NCI-H345 (cell line): ENCODE measurements around the gene SLC7A1.

Experiments
- DNase-seq: peaks from one replicate; lab custom pipeline; 2025; lab: John Stamatoyannopoulos, UW

The SLC7A1 gene

DNA sequence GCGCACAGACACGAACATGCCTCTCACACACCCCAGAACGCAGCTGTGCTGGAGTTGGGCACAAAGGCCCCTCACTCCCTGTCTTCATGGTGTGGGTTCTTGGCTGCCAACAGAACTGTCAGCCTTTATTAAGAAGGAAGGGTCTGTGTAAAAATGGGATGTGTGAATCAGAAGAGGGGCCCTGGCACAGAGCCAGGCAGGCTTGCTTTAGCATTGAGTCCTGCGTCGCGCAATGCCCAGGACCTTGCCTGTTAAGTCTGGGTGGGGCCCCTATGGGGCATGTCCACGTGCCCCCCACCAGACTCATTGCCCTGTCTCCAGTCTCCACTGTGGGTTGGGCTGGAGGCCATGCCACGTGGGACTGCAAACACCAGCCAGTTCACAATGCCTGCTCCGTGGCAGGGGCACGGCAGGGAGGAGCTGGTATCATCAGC lies 84.8 kb downstream of the SLC7A1 start:
- DNase-seq = no peak

DNA sequence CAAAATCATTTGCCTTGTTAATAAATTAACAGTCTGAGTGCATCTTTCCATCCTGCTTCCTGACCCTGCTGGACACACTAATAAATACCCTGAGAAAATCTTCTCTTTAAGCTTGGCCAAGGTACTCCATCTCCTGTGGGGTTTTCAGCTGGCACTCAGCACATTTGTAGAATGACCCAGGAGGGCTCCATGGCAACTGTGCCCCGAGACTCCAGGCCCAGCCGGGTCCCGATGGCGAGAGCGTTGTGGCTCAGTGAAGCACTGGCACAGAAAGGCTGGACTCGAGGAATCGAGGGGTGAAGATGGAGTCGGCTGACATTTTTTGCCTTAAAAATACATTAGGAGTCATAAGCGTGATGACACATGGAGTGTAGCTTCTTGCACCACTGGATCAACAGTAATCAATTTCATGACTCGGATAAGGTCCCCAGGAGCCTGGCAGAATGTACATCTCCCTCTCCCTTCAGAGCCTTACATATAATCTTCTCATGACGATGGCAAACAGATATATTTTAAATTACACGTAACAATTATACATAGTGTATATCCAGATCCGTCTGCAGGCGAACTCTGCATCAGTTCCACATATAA lies 85.4 kb downstream of the SLC7A1 start:
- no peak for DNase-seq

DNA sequence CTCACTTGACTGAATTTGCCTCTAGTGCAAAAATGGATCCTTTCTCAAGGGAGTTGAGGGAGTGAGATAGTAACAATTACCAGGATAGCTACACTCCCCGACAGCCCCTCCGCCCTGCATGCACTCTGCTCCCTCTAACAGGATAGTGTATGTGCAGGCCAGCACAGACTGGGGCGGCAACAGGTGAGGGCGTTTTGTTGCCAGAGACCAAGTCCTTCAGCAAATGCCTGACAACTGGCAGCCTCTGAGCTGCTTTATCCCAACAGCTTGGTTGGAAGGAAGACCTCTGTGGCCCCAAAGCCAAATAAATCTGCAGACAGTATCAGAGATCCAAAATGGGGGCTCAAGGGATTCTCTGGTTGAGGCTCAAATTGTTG lies 86.6 kb downstream of the SLC7A1 start:
- DNase-seq = no peak

DNA sequence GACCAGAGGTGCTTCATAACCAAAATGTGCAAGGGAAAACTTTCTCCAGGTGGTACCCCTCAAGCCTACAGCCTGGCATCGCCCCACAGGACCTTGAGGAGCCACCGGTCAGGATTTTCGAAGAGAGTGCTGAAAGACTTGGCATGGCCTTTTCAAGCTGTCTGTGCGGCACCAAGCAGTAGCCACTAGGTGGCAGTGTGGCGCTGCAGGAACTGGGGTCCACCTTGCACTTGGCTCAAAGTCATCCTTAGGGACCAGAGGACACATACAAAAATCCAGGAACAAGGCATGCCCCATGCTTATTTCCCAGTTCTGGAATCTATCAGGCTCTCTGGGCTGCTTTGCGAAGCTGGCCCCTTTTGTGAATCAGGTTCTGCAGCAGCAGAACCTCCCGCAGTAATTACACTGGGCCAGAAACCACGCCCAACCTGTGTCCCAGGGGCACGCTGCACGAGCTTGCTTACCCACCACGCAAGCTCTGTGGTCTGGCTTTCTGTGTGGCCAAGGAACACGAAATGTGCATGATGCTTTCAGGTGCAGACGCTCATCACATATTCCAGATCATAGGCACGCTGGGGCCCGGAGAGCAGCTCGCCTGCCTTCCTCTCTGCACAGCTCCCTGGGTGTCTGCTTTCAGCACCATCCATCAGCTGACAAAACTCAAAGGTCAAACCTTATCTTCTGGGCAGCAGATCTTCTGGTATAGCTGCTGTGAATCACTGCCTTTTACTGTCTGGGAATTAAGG lies 87.2 kb downstream of the SLC7A1 start:
- peak; percentile 74 for DNase-seq

DNA sequence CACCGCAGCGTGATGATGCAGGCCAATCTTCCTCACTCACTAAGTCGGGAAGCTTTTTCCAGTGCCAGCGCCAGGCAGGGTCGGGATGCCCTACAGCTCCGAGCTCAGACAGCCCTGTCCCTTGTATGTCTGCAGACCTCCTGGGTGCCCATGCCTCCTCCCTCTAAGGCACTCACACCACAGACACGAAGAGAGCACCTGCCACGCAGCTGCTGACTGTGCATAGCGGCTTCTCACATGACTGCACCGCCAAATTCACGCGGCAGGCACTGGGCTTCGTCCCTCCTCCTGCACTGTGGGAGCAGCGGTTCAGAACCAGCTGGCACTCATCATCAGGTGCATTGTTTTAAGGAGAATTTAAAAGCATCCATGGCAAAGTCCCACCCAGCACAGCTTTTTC lies 88.1 kb downstream of the SLC7A1 start:
- DNase-seq = peak; percentile 68

DNA sequence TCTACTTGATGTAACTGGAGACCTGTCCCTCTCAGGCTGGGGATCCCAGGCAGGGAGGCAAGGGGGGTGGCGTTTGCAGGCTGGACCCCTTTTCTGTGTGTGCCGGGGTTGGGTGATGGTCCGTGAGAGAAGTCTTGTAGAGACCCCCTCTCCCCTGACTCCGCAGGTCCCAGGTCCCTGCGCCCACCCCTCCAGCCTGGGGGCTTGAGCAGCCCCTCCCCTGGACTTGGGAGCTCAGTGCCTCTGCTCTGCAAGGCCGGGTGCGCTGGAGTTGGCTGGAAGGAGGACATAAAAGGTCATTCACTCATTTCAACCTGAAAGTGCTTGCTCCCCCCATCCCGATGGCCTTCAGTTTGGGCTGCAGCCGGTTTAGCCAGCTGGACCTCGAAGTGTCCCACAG lies 89.5 kb downstream of the SLC7A1 start:
- DNase-seq = no peak

DNA sequence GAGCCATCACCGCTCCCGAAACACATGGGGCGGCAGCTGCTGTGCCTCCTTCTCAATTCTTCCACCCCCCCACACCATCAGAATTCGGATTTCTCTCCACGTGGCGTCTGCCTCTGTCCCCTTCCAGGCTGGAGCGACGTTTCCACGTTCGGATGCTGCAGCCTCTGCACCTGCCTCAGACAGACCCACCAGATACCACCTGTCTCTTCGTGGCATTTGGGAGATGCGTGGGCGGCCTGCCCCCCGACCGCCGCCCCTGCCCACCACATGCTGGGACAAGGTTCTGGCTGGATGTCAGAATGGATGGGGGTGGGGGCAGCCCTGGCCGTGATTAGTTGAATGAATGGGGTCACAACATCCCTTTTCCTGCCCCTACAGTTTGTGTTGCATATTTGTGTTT lies 90.0 kb downstream of the SLC7A1 start:
- no peak for DNase-seq

DNA sequence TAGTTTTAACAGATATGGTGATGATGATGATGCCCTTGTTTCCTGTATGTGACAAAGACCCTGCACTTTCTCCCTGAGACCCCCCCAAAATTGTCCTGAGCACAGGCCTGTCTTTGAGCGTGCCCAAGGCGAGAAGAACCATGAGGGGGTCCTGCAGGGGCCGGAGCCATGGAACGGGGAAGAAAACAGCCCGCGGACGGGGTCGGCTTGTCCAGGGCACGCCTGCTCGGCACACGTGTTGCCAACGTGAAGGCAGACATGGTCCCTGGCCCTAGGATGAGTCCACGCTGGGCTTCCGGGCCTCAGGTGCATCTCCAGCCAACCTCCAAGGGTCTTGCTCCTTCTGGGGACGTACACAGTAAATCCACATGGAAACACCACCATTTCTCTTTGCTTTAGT lies 90.8 kb downstream of the SLC7A1 start:
- DNase-seq = no peak

DNA sequence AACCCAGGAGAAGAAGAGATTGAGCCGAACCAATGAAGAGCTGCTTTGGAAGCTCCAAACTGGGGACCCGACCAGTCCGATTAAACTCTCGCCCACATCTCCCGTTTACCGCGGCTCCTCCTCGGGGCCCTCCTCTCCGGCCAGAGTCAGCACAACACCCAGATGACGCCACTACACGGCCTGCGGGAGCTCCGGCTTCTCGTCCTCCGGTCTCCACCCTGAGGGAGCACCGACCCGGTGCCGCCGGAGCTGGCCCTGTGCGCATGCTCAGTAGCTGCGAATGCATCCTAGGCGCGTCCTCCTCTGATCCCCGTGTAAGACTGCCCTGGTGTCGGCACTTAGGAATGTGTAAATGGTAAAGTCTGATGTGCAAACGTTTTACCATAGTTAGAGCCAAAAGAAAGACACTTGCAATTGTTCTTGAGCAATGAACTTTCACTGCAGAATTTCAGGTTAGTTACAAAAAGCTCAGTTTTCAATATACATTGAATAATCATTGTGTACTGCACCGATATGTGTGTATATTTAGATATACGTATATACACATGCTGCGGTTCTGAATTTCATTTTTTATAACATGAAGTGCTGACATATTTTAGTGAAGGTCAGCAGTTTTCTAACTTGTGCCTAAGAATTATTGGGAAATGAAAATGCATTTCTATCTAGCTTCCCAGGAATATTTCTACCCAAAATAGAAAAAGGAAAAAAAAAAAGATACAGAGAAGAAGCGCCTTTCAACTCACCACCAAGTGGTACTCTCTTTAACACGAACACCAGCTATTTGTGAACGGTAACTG lies 92.2 kb downstream of the SLC7A1 start:
- no peak for DNase-seq

DNA sequence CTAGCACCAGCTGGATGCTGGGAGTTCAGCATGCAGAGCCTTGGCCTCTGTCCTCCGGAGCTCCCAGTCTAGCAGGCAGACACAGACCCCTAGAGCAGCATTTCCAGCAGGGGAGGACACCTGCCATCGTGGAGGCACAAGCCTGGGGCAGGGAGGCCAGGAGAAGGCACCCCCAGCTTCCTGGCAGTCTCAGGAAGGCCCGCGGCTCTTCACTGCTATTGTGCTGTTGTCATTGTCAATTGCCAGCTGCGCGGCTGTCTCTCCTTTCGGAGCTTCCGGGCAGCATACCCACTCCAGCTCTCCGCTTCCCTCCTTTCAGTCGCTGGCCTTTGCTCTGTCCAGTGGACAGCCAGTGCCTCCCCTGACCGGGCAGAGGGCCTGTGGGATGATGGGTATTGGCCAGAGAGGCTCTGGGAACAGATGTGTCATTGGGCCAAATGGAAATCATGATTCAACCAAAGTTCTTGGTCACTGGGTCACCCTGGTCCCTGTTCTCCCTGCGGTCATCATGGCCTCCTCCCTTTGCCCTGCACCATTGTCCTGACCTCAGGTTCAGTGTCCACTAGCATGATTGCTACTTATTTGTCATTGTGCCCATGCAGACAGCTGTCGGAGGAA lies 93.0 kb downstream of the SLC7A1 start:
- no peak for DNase-seq

DNA sequence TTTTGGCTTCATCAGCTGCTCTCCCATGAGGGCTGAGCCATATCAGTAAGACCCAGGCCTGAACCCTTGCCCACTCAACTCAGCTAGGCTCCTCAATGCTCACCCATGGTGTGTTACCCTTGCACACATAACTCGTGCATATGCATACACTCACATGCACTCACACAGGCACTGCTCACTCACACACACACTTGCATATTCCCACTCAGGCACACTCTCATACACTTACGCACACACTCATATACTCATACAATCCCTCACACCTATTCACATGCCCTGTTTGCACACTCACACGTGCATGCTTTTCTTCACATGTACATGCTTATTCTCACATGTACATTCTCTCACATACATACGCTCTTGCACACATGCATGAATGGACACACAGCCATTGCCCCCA lies 93.8 kb downstream of the SLC7A1 start:
- DNase-seq = no peak

DNA sequence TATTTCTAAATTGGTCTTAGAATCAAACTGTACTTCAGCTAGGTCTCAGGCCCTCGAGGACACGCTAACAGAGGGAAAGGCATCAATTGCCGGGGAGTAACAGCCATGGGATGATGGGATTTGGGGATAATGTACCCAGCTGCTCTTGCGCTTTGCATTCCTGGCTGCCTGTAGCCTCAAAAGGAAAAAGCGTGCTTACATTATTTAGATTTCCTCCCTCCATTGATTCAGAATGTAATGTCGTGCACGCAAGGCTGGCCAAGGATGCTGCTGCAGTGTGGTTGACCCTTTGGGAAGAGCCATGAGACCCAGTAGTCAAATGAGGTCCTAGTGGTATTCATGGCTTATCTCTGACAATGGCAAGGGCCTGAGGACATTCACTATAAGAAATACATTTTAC lies 95.1 kb downstream of the SLC7A1 start:
- DNase-seq = no peak

DNA sequence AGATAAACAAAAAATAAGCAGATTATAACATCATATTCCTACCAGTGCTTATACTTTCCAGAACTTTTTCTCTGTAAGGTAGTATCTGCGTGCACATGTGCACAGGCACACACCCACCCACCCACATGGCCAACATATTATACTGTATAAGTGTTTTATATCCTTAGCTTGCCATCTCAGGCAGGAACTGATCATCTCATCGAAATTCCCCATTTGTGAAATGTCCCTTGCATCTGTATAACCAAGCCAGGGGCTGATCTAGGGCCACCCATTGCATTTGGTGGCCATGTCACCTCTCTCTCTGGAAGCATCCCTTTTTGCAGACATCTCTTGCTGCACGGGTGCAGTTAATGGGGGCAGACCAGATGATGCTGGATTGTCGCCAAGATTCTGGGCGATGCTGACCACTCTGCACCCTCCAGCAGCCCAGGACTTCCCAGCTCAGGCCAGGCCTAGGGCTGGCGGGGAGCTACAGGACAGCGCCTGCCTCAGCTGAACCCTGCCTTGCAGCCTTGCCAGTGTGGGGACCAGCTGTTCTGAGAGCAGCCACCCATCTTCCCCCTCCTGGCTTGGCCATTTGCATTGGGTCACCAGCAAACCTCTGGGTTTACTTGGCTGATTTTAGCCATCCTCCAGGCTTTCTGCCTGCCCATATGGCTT lies 95.9 kb downstream of the SLC7A1 start:
- no peak for DNase-seq

DNA sequence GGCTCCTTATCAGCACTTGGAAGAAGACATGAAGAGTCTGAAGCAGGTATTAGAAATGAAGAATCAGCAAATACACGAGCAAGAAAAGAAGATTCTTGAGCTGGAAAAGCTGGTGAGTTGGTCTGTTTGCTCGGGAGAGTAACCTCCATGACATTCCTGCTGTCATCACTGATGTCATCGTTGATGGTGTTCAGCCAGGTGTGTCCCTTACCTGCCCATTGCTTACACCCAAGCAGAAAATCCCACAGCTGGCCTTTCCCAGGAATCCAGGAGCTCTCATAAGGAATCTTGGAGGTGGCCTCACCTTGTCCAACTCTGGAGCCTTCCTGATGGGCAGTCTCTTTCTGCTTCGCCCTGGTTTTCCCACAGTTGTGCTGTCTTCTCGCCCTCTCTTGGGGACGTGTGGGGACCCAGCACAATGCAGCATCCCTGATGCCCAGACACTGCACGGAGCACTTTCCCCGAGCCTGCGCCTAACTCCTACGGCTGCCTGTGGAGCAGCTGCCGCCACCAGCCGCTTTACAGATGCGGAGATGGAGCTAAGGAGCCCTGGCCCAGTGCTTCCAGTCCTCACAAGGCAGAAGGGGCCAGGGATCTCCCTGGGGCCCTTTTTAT lies 97.0 kb downstream of the SLC7A1 start:
- no peak for DNase-seq

DNA sequence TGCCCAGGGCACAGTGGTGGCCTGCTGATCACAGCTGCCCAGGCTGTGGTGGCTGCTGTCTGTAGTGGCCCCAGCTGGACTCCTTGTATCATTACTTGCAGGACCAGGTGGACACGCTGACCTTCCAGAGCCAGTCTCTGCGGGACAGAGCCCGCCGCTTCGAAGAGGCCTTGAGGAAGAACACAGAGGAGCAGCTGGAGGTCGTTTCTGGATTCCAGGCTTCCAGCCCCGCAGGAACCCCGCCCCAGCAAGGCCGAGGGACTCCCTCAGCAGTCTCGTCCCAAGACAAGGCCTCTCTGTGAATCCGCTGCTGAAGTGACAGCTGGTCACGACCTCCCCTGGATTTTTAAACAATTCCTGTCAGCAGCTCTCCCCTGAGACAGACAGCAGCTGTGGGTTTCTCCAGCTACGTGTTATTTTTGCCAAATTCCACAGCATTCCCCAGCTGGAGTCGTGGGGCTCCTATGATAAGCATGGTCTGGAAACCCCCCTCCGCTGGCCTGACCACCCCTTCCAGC lies 98.3 kb downstream of the SLC7A1 start:
- no peak for DNase-seq

DNA sequence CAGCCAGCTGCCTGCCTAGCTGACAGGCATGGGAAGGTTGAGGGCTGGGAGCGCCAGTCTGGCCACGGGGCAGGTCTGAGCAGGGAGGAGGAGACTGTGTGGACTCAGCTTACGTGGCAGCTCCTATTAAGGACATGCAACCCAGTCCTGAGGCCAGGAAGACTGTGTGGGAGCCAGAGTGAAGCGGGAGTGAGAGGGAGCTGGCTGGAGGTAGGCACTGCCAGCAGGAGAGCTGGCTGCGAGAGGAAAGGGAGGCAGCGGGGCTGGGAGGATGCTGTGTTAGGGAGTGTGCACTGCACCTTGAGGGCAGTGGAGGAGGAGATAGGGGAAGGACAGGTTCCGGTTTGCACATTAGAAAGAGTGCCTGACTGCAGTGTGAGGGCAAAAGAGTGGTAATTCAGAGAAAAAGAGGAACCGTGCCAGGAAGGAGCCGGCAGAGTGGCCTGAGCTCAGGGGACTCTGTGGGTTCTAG lies 99.2 kb downstream of the SLC7A1 start:
- no peak for DNase-seq

DNA sequence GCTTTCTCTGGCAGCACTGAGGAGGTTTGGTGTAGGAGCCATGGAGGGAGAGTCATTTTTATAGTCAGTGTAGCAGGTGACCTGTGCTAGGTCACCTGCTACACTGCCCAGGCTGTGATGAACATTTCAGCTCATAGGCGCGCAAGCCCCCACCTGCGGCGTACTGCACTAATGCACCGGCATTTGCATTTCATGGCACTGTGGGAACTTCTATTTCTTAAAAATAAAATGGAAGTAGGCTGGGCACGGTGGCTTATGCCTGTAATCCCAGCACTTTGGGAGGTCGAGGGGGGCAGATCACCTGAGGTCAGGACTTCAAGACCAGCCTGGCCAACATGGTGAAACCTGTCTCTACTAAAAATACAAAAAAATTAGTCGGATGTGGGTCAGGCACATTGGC lies 101.0 kb downstream of the SLC7A1 start:
- no peak for DNase-seq

DNA sequence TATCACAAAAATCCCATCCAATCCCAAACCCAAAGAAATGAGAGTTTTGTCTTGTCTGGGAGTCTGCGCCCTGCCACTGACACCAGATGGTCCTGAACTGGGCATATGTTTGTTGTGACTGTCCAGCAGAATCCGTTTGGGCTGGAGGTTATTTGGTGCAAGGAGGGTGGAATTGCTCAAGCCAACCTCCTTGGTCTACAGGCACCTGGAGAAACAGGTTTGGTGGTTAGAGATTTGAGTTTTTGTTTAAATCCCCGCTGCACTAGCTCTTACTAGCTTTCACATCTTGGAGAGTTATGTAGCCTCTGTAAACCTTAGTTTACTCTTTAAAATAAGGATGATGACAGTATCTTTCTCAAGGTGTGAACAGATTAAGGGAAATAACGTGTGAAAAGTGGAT lies 101.7 kb downstream of the SLC7A1 start:
- DNase-seq = no peak

DNA sequence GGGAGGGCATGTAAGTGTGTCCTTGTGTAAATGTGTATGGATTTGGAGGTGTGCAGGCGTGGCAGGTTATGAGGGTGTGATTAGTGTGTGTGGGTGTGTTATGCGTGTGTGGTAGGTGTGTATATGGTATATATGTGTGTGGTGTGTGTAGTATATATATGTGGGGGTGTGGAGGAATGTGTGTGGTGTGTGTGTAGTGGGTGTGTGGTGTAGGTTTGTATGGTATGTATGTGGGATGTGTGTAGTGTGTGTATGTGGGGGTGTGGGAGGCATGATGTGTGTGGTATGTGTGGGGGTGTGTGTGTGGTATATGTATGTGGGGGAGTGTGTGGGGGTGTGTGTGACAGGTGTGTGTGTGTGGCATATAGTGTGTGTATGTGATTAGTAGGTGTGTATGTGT lies 104.2 kb downstream of the SLC7A1 start:
- DNase-seq = no peak

DNA sequence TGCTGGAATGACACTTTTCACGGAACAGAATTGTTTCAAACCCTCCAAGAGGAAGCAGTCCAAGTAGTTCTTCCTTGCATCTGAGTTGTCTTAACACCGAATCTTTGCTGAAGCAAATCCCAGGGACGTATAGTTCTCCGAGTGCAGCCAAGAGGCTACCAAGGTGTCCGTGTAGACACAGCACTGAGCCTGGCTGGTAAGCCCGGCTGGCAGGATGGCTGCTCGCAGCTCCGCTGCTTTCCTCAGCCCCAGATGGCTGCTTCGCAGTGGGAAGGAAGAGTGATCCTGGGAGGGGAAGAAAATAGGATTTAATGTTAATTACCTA lies 105.0 kb downstream of the SLC7A1 start:
- no peak for DNase-seq
